H1 (cell line): ENCODE data around the gene ANXA3. TPM values are rescaled to one million over a fixed set of nuclear protein-coding genes. Genes with fewer than 3 reads are reported as not detected.

Experiments used
- CTCF ChIA-PET: fragments of 300-600 bp; sonication (Branson Sonifier 250); formaldehyde crosslinking; loops from one replicate; lab custom pipeline; 2021; ENCODE audit not compliant: partially characterized antibody; lab: Charles Lee
- POLR2A ChIA-PET: fragments of 300-600 bp; sonication (Branson Sonifier 250); formaldehyde crosslinking; loops from one replicate; lab custom pipeline; 2021; ENCODE audit warnings: inconsistent platforms; ENCODE audit not compliant: partially characterized antibody; lab: Charles Lee
- DNase-seq, 2 experiments: peaks; one replicate each; pipeline versions ENCODE4 v3.0.0 to v3.0.0-alpha.2; 2010 to 2022; ENCODE audit warnings: low spot score in 2 of 2, low read depth in 1 of 2, mixed read lengths in 1 of 2
- FAIRE-seq: peaks from 2 replicates; lab custom pipeline; 2011; peaks lifted over from hg19 to GRCh38; lab: Jason Lieb, UNC
- H2AFZ ChIP-seq: 2 replicates; pipeline ENCODE4 v1.8.1; 2012; ENCODE audit warnings: low read length, inconsistent platforms
- H2AK5ac ChIP-seq: 2 replicates; pipeline ENCODE4 v1.6.1; 2013; ENCODE audit warnings: low read depth, low read length
- H2BK120ac ChIP-seq: replicated peaks from 2 replicates; pipeline ENCODE3; 2013; ENCODE audit warnings: low read depth, low read length, inconsistent platforms
- H2BK12ac ChIP-seq: 2 replicates; pipeline ENCODE4 v1.6.1; 2013; ENCODE audit warnings: low read depth, low read length
- H2BK15ac ChIP-seq: 2 replicates; pipeline ENCODE4 v1.6.1; 2013; ENCODE audit warnings: low read length
- H2BK20ac ChIP-seq: 2 replicates; pipeline ENCODE4 v1.6.1; 2013; ENCODE audit warnings: low read length
- H2BK5ac ChIP-seq: 2 replicates; pipeline ENCODE4 v1.6.1; 2013; ENCODE audit warnings: low read depth, low read length
- H3K14ac ChIP-seq: 2 replicates; pipeline ENCODE4 v1.6.1; 2013; ENCODE audit warnings: inconsistent platforms; ENCODE audit not compliant: insufficient read length
- H3K18ac ChIP-seq: 2 replicates; pipeline ENCODE4 v1.6.1; 2013; ENCODE audit warnings: low read length; ENCODE audit errors: extremely low read depth
- H3K23ac ChIP-seq: 2 replicates; pipeline ENCODE4 v1.6.1; 2013; ENCODE audit warnings: inconsistent platforms; ENCODE audit not compliant: insufficient read length
- H3K23me2 ChIP-seq: 2 replicates; pipeline ENCODE4 v1.6.1; 2013; ENCODE audit warnings: low read depth, low read length
- H3K27ac ChIP-seq: 2 replicates; pipeline ENCODE4 v1.6.1; 2011; ENCODE audit warnings: low read depth, low read length, inconsistent platforms
- H3K27me3 ChIP-seq, 4 experiments: replicated peaks in 1 of 4; 1 replicate in 1 of 4; 2 replicates in 3 of 4; pipeline versions ENCODE4 v1.6.1 to v1.8.1; 2011 to 2013; ENCODE audit warnings: low read length in 3 of 4, mild to moderate bottlenecking in 3 of 4, inconsistent platforms in 2 of 4, mixed read lengths in 2 of 4, moderate library complexity in 1 of 4; ENCODE audit not compliant: control insufficient read depth in 3 of 4, insufficient read depth in 3 of 4; ENCODE audit errors: extremely low read depth in 1 of 4
- H3K36me3 ChIP-seq, 4 experiments: 2 replicates each; pipeline versions ENCODE4 v1.6.1 to v1.8.1; 2011 to 2013; ENCODE audit warnings: mild to moderate bottlenecking in 4 of 4, low read length in 3 of 4, moderate library complexity in 2 of 4, control low read depth in 1 of 4, inconsistent platforms in 1 of 4; ENCODE audit not compliant: insufficient read depth in 4 of 4, control insufficient read depth in 2 of 4
- H3K4ac ChIP-seq: replicated peaks from 2 replicates; pipeline ENCODE3; 2013; ENCODE audit warnings: low read length, low read depth, mixed read lengths, inconsistent platforms; ENCODE audit not compliant: insufficient read length
- H3K4me1 ChIP-seq, 4 experiments: replicated peaks in 1 of 4; 1 replicate in 1 of 4; 2 replicates in 3 of 4; pipeline versions ENCODE4 v1.6.1 to v1.8.1; 2011 to 2013; ENCODE audit warnings: low read length in 3 of 4, inconsistent platforms in 2 of 4, mixed read lengths in 1 of 4; ENCODE audit not compliant: insufficient read depth in 4 of 4, control insufficient read depth in 3 of 4
- H3K4me2 ChIP-seq, 2 experiments: 2 replicates each; pipeline versions ENCODE4 v1.6.1 to v1.8.1; 2011 to 2013; ENCODE audit warnings: low read depth in 2 of 2, low read length in 2 of 2, control low read depth in 1 of 2, inconsistent platforms in 1 of 2, mild to moderate bottlenecking in 1 of 2; ENCODE audit not compliant: insufficient read depth in 1 of 2
- H3K4me3 ChIP-seq, 4 experiments: fragments of 200-600, 300-600 bp in 1 of 4; sonication (generic), shearing (Covaris generic), sonication (Bioruptor Twin) in 1 of 4; 2 replicates each; pipeline versions ENCODE4 v1.5.1 to v1.8.1; 2011 to 2016; ENCODE audit warnings: low read length in 4 of 4, low read depth in 3 of 4, control low read depth in 2 of 4, inconsistent platforms in 2 of 4, mild to moderate bottlenecking in 2 of 4, mixed read lengths in 1 of 4, moderate library complexity in 1 of 4; ENCODE audit not compliant: insufficient read depth in 2 of 4; ENCODE audit errors: extremely low read depth in 1 of 4
- H3K56ac ChIP-seq: replicated peaks from 2 replicates; pipeline ENCODE3; 2013; ENCODE audit warnings: low read depth, mild to moderate bottlenecking, mixed read lengths, low read length, inconsistent platforms; ENCODE audit not compliant: insufficient read length
- H3K79me1 ChIP-seq: 2 replicates; pipeline ENCODE4 v1.6.1; 2013; ENCODE audit warnings: low read depth, low read length, control low read depth
- H3K79me2 ChIP-seq, 2 experiments: 2 replicates each; pipeline versions ENCODE4 v1.6.1 to v1.8.1; 2012 to 2013; ENCODE audit warnings: low read length in 2 of 2, mild to moderate bottlenecking in 2 of 2, inconsistent platforms in 1 of 2; ENCODE audit not compliant: insufficient read depth in 2 of 2, control insufficient read depth in 1 of 2
- H3K9ac ChIP-seq, 4 experiments: replicated peaks in 1 of 4; 1 replicate in 1 of 4; 2 replicates in 3 of 4; pipeline versions ENCODE4 v1.6.1 to v1.8.1; 2011 to 2013; ENCODE audit warnings: low read depth in 3 of 4, low read length in 3 of 4, control low read depth in 2 of 4, mild to moderate bottlenecking in 2 of 4, moderate library complexity in 2 of 4, inconsistent platforms in 1 of 4; ENCODE audit errors: extremely low read depth in 1 of 4
- H3K9me3 ChIP-seq, 2 experiments: 2 replicates each; pipeline versions ENCODE4 v1.6.1 to v1.8.1; 2012 to 2013; ENCODE audit warnings: mild to moderate bottlenecking in 2 of 2, moderate library complexity in 2 of 2, control low read depth in 1 of 2, inconsistent platforms in 1 of 2, low read depth in 1 of 2, low read length in 1 of 2, mixed read lengths in 1 of 2; ENCODE audit not compliant: insufficient read depth in 2 of 2
- H4K20me1 ChIP-seq, 2 experiments: replicated peaks in 1 of 2; 2 replicates each; pipeline versions ENCODE3 to v1.8.1; 2011 to 2013; ENCODE audit warnings: inconsistent platforms in 2 of 2, low read length in 2 of 2, mild to moderate bottlenecking in 1 of 2; ENCODE audit not compliant: insufficient read depth in 2 of 2, control insufficient read depth in 1 of 2
- H4K5ac ChIP-seq: 2 replicates; pipeline ENCODE4 v1.6.1; 2013; ENCODE audit warnings: low read length, low read depth, mixed read lengths, inconsistent platforms; ENCODE audit not compliant: insufficient read length
- H4K8ac ChIP-seq: 2 replicates; pipeline ENCODE4 v1.8.0; 2013; ENCODE audit warnings: mild to moderate bottlenecking, moderate library complexity, low read length, inconsistent platforms; ENCODE audit not compliant: insufficient read depth; ENCODE audit errors: extremely low read depth
- H4K91ac ChIP-seq: replicated peaks from 2 replicates; pipeline ENCODE3; 2013; ENCODE audit warnings: low read length, mixed read lengths, inconsistent platforms; ENCODE audit not compliant: insufficient read length
- ATF3 ChIP-seq: IDR thresholded peaks from 2 replicates; pipeline ENCODE4 v1.6.1; 2011; ENCODE audit warnings: low read depth, mild to moderate bottlenecking, low read length; ENCODE audit not compliant: insufficient read depth
- CREB1 ChIP-seq: IDR thresholded peaks from 2 replicates; pipeline ENCODE4 v1.6.1; 2012; ENCODE audit warnings: inconsistent platforms
- E2F6 ChIP-seq: IDR thresholded peaks from 2 replicates; pipeline ENCODE4 v1.6.1; 2012; ENCODE audit warnings: inconsistent platforms
- GTF2F1 ChIP-seq: IDR thresholded peaks from 2 replicates; pipeline ENCODE4 v1.6.1; 2012; ENCODE audit warnings: low read depth, low read length, improper control_type of control experiment, borderline replicate concordance
- KDM5A ChIP-seq: fragments of 200-600 bp; IDR thresholded peaks from 2 replicates; pipeline ENCODE4 v1.7.1; 2012; ENCODE audit warnings: mild to moderate bottlenecking, low read length, inconsistent platforms, mixed read lengths
- MAFK ChIP-seq: IDR thresholded peaks from 2 replicates; pipeline ENCODE4 v1.6.1; 2012; ENCODE audit warnings: low read depth, mild to moderate bottlenecking, improper control_type of control experiment, low read length
- NANOG ChIP-seq: IDR thresholded peaks from 2 replicates; pipeline ENCODE4 v1.6.1; 2011; ENCODE audit warnings: low read length, low read depth, mild to moderate bottlenecking, inconsistent platforms; ENCODE audit not compliant: insufficient read depth, poor library complexity, severe bottlenecking
- RXRA ChIP-seq: IDR thresholded peaks from 2 replicates; pipeline ENCODE4 v1.6.1; 2011; ENCODE audit warnings: low read depth, mild to moderate bottlenecking, low read length, moderate library complexity; ENCODE audit not compliant: insufficient read depth
- SIRT6 ChIP-seq: IDR thresholded peaks from one replicate; pipeline ENCODE4 v1.7.1; 2012; ENCODE audit warnings: low read length, inconsistent platforms
- TCF12 ChIP-seq: IDR thresholded peaks from 2 replicates; pipeline ENCODE4 v1.6.1; 2011; ENCODE audit warnings: low read depth, mild to moderate bottlenecking, low read length
- WGBS, 2 experiments: shearing (Covaris generic) in 1 of 2; methylation state at CpG; one replicate each; pipeline versions ENCODE4 v1.1.6 to v1.1.7; 2013 to 2015; ENCODE audit warnings: low lambda C conversion rate in 2 of 2, mixed read lengths in 2 of 2, inconsistent platforms in 1 of 2, low coverage in 1 of 2, missing lambda C conversion rate in 1 of 2; ENCODE audit not compliant: insufficient replicate concordance in 2 of 2, insufficient coverage in 1 of 2, insufficient read length in 1 of 2; ENCODE audit errors: extremely low coverage in 1 of 2, missing lambda C conversion rate in 1 of 2; 5-methylcytosine and 5-hydroxymethylcytosine counted together
- polyA plus RNA-seq, 7 experiments: library from polyadenylated mRNA; depleted of rRNA in 3 of 7; stranded (reverse) in 5 of 7; unstranded in 2 of 7; fragments of >200 nt in 5 of 7; fragments of 200-250 nt in 2 of 7; gene quantifications; 1 replicate in 5 of 7; 2 replicates in 1 of 7; 4 replicates in 1 of 7; pipeline versions ENCODE4 v1.2.1 to v1.2.3, GENCODE V29; 2011 to 2013; ENCODE audit warnings: missing spikeins in 2 of 7, mixed read lengths in 2 of 7
- total RNA-seq: library from RNA; stranded (reverse); fragmentation: NEBNext Ultra II Directional; extraction: Animal tissue kit (Norgen Biotek cat#: 25700); gene quantifications from 2 replicates; pipeline ENCODE4 v1.2.1, GENCODE V29; 2021

Gene ANXA3
- total and polyA plus RNA-seq, 2 of the 8 experiments (the other 6 are each of a cell fraction or from before 2014, with no cell fraction given): 10.3 to 27.3 TPM

- H4K5ac ChIP-seq: no peak overlapping the region
- H2AK5ac ChIP-seq: no peak overlapping the region
- H3K4me1 ChIP-seq: no peaks in the 10 kb centered on the region
- no peak overlapping the region for H3K4ac ChIP-seq
- H3K23ac ChIP-seq: no peak overlapping the region
- DNase-seq: no peak
- H2BK5ac ChIP-seq: no peak overlapping the region
- H2BK12ac ChIP-seq: no peak overlapping the region
- no peak overlapping the region for H2BK15ac ChIP-seq
- H2AFZ ChIP-seq: no peak overlapping the region
- no peaks in the 10 kb centered on the region for H4K20me1 ChIP-seq
- no peaks in the 10 kb centered on the region for H3K27me3 ChIP-seq
- no peaks in the 10 kb centered on the region for H3K9me3 ChIP-seq
- no peak overlapping the region for H3K14ac ChIP-seq
- H3K36me3 ChIP-seq: no peaks in the 10 kb centered on the region
- no peak overlapping the region for H2BK120ac ChIP-seq
- no peak overlapping the region for H3K27ac ChIP-seq
- H4K8ac ChIP-seq: no peak overlapping the region
- no peaks in the 10 kb centered on the region for H3K79me2 ChIP-seq
- no peak overlapping the region for H3K56ac ChIP-seq
- no peak overlapping the region for H3K4me2 ChIP-seq
- H3K4me3 ChIP-seq: no peak overlapping the region
- ChIA-PET POLR2A (interaction anchor here (0.8 to 2.1 kb wide), 2 partner anchors 8 to 9 kb away, joined by 3 to 4 read pairs; no protein-coding TSS in a partner anchor), CTCF (interaction anchor here (0.8 to 4.1 kb wide), 16 partner anchors 8 to 338 kb away, joined by 3 to 14 read pairs (median 4); no protein-coding TSS in a partner anchor)
- no peak overlapping the region for H4K91ac ChIP-seq
- FAIRE-seq: no peak
- no peaks in the 10 kb centered on the region for H3K79me1 ChIP-seq
- no peak overlapping the region for H3K18ac ChIP-seq
- WGBS, 2 experiments: 89% methylated on average over 7 of the region's 7 CpGs; no CpG with 5 or more reads in 1 of the 2 experiments
- H2BK20ac ChIP-seq: no peak overlapping the region
- no peaks in the 10 kb centered on the region for H3K23me2 ChIP-seq
- no peak overlapping the region for H3K9ac ChIP-seq
- no peak for TF ChIP-seq E2F6
- no peak for TF ChIP-seq RXRA
- TF ChIP-seq NANOG: no peak
- TF ChIP-seq KDM5A: no peak
- TF ChIP-seq CREB1: no peak
- TF ChIP-seq ATF3: no peak
- no peak for TF ChIP-seq TCF12
- no peak for TF ChIP-seq MAFK
- TF ChIP-seq SIRT6: no peak
- no peak for TF ChIP-seq GTF2F1
These were observed 62.2 kb downstream of the ANXA3 start for GRCh38 chr4:78613522-78614321.
